Activated CD4-positive, alpha-beta T cell treated with anti-CD3 and anti-CD28 coated beads, Interleukin-2, amount 50 U/mL, for 16 hours (primary cell): Measurements from ENCODE around the gene LEFTY1.
"Not testable (repeated sequence)": the region's sequence is repeated elsewhere in the genome, so short reads cannot be mapped to it uniquely, and the experiment has no call there.

Experiments
- DNase-seq: peaks from one replicate; pipeline ENCODE4 v3.0.0-alpha.2; 2020

Gene LEFTY1, protein sequence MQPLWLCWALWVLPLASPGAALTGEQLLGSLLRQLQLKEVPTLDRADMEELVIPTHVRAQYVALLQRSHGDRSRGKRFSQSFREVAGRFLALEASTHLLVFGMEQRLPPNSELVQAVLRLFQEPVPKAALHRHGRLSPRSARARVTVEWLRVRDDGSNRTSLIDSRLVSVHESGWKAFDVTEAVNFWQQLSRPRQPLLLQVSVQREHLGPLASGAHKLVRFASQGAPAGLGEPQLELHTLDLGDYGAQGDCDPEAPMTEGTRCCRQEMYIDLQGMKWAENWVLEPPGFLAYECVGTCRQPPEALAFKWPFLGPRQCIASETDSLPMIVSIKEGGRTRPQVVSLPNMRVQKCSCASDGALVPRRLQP

GRCh38 chr1:225888898-225889601 is at the start of gene LEFTY1:
LEFTY1 (minus strand) TSS chr1:225889146; CDS start chr1:225889066, 80 bp downstream.
- no peak for DNase-seq

DNA sequence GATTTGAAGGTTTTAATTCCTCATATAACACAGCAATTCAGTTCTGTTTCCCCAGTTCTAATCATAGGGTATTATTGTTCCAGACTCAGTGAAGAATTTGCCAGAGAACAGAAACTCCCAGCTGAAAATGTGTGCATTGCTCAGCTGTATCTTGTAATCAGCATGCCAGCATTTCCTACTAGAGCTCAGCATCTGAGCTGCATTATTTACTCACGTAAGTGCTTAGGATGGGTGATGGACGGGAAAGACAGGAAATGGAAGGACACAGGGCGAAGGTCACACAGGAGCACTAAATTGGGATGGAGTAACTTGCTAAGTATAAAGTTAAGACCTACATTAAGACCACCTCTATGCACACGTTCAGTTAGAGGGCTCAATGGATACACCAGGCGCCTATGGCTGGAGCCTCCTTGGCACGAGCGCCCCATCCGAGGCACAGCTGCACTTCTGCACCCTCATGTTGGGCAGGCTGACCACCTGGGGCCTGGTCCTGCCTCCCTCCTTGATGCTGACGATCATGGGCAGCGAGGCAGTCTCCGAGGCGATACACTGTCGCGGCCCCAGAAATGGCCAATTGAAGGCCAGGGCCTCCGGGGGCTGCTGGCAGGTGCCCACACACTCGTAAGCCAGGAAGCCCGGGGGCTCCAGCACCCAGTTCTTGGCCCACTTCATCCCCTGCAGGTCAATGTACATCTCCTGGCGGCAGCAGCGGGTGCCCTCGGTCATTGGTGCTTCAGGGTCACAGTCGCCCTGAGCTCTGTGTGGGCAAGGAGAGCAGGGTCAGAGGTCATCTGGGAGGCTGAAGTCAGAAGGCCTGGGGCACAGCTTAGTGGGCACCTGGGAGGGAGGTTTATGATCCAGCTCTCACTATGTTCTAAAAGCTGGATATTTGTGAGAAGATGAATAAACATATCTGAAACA is 48.4 kb upstream of the LEFTY1 start:
- DNase-seq = no peak

DNA sequence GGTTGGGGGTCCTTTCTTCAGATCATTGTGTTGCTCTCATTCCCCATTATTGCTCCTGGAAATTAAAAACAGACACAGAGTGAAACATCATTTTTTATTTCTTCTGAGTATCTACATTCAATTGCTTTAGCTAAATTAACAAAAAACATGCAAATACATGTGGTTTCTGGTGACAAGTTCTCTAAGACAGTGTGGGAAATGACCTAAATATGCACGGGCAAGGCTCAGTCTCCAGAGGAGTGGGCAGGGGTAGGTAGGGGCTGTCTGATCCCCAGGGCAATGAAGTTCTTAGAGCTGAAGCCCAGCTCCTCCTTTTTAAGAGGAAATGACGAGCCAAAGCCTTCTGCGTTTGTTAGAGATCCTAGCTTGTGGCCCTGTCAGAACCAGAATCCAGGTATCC is 47.6 kb upstream of the LEFTY1 start:
- no peak for DNase-seq

- not testable (repeated sequence) for DNase-seq
Measured at GRCh38 chr1:225936086-225936485, 47.1 kb upstream of the LEFTY1 start.

- DNase-seq = no peak
Measured at GRCh38 chr1:225934711-225935110, 45.8 kb upstream of the LEFTY1 start.

DNA sequence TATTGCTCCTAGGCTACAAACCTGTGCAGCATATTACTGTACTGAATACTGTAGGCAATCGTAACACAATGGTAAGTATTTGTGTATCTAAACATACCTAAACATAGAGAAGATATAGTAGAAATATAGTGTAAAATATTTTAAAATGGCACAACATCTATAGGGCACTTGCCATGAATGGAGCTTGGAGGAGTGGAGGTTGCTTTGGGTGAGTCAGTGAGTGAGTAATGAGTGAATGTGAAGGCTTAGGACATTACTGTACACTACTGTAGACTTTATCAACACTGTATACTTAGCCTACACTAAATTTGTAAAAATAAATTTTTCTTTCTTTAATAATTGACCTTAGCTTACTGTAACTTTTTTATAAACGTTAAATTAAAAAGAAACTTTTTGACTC is 44.1 kb upstream of the LEFTY1 start:
- DNase-seq = no peak

DNA sequence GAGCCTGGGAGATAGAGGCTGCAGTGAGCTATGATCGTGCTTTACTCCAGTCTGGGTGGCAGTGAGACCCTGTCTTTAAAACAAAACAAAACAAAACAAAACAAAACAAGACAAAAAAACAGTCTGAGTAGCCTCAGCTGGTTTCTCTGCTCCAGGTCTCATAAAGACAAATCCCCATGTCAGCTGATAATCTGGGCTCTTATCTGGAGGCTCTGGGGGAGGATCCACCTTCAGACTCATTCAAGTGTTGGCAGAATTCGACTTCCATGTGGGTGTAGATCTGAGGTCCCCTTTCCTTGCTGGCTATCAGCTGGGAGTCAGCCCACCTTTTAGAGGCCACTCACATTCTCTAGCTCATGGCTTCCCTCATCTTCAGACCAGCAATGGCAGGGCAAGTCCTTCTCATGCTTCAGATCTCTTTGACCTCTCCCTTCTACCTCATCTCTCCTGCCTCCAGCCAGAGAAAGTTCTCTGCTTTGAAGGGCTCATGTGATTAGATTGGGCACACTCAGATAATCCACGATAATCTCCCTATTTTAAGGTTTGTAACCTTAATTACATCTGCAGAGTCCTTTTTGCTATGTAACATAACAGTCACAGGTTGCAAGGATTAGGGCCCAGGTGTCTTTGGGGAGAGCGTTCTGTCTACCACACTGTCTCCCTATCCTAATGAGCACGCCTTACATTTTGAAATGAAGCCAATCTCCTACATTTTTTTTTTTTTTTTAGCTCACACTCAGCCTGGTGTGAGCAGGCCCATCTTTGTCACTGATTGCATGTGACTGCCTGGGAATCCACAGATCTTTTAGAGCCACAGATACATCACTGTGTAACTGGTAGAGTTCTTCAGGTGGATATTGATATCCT is 42.6 kb upstream of the LEFTY1 start:
- no peak for DNase-seq

- no peak for DNase-seq
Measured at GRCh38 chr1:225930566-225930965, 41.6 kb upstream of the LEFTY1 start.

DNA sequence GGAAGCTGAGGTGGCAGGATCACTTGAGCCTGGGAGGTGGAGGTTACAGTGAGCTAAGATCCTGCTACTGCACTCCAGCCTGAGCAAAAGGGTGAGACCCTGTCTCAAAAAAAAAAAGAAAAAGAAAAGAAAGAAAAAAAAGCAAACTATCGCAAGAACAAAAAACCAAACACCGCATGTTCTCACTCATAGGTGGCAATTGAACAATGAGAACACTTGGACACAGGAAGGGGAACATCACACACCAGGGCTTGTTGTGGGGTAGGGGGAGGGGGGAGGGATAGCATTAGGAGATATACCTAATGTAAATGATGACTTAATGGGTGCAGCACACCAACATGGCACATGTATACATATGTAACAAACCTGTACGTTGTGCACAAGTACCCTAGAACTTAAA is 40.5 kb upstream of the LEFTY1 start:
- DNase-seq = not testable (repeated sequence)

- DNase-seq = no peak
Measured at GRCh38 chr1:225928186-225929175, 39.5 kb upstream of the LEFTY1 start.

DNA sequence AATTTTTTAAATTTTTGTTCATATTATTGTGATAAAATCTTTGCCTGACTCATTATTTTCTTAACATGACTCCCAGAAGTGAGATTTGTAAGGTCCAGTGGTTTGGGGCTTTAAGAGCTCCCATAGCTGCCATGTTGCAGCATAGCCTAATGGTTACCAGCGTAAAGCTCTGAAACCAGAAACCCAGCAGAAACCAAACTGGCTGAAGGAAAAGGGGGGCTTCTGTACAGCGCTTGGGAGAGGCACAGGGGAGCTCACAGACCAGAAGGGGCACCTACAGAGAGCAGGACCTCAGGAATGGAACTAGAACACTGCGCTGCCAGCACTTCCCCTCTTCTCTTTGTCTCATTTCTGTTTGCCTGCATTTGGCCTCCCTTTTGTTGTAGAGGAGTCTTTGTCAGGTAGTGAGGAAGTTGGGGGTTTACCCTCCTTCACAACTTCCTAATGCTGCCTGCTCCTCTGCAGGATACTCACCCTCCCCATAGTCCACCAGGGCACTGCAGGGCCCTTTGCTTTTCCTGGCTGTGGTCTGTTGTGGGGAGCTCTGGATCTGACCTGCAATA is 37.7 kb upstream of the LEFTY1 start:
- no peak for DNase-seq

DNA sequence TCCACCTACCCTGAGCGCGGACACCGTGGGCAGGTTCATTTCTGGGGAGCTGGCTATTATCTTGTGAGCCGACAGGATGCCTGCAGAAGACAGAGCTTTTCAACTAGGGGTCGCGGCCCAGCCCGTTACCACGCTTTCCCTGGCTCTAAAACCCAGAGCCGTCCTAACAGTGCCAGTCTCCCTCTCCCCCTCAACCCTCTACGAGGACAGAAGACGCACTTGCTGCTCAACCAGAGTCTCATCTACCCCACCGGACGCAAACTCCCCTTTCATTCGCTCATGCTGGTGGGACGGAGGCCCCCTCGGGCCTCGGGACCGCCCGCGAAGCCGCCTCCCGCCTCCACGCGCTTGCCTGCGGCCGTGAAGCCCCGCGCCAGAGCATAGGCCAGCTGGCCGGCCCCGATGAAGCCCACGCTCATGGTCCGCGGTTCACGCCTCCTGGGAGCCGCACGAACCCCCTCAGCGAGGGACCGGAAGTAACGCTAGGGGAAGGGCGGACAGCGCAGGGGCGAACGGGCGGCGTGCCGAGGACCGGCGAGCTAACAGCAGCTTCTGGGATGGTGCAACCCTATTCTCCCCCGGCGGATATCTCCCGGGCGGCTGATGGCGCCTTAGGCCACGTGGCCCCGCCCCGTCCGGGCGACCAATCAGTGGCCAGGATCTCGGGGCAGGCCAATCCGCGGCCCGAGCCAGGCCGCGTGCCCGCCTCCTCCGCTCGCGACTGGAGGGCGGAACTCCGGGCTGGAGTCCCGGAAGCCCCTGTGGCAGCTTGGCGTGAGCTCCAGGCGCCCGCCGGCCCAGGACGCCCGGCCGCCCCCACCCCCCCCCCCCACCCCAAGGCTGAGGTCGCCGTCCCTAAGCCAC is 35.0 kb upstream of the LEFTY1 start, which contains the start of gene PYCR2:
TSS of gene PYCR2 (minus strand) at position 559 of the 864 bp plus-strand sequence. CDS start at position 419, 140 bp downstream.
- DNase-seq = peak; percentile 97

GRCh38 chr1:225923381-225923691 is 34.4 kb upstream of the LEFTY1 start:
- no peak for DNase-seq

GRCh38 chr1:225921734-225922709 is 33.1 kb upstream of the LEFTY1 start:
- DNase-seq = no peak

DNA sequence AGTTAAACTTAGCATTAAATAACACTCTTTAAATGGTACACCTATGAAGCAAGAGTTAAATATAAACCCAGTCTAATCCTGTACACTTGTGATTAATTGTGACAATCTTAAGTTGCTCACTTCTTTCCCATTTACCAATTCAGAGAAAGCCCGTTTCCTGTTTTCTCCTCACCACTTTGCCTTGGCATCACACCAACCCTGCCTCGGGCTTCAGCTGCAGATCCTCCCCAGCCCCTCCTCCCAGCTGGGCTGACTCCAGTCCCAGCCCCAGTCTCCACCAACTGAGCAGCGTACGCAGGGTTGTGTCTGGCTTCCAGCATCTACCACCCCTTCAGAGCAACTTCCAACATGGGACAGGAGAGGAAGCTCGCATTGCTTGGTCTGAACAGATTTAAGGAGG is 31.0 kb upstream of the LEFTY1 start:
- peak; percentile 61 for DNase-seq

DNA sequence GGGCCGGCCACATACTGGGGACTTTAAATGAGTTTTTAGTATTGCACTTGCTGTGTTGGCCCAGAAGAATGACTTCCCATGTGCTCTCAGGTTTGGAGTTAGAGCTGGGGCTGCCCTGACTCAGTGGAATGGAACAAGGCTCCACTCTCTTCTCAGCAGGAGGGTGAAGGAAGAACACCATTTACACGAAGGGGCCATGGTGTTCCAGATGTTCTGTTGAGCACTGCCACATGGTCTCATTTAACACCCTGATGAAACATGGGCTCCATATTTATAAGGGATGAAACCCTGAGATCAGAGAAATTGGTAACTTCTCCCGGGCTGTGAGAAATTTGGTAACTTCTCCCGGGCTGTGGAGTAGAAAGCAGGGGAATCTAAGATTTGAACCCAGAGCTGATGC is 29.3 kb upstream of the LEFTY1 start:
- DNase-seq = no peak

DNA sequence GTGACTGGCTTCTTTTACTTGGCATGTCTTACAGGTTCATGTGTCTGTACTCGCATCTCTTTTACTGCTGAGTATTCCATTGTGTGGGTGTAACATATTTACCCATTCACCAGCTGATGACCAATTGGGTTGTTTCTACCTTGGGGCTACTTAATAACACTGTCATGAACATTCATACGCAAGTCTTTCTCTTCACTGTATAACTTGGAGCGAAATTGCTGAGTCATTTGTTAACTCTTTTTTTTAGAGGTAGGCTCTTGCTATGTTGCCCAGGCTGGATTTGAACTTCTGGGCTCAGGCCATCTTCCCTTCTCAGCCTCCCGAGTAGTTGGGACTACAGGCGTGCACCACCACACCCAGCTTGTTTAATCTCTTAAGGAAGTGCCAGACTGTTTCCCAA is 28.6 kb upstream of the LEFTY1 start:
- DNase-seq = peak; percentile 28

DNA sequence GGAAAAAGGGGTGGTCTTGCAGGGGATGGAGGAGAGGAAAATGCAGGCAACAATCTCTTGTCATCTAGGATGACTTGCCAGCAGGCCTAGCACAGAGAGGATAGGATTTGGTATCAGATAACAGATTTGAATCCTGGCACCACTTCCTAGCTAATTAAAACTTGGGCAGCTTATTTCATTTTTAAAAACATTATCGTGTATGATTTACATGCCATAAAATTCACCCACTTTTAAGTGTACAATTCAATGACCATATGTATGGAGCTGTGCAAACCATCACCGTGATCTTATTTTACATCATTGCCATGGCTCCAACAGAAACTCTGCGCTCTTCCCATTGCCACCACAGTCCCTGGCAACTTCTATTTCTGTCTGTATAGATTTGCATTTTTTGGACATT is 28.2 kb upstream of the LEFTY1 start:
- DNase-seq = no peak
